ENCODE data around the gene AGAP1.
"Not testable (repeated sequence)": the region's sequence is repeated elsewhere in the genome, so short reads cannot be mapped to it uniquely, and the experiment has no call there.

The AGAP1 gene

GRCh38 chr2:235737840-235738239 is 244.0 kb downstream of the AGAP1 start:
- no peak for DNase-seq (ENCODE audit: low spot score)

GRCh38 chr2:235739704-235740415 is 246.0 kb downstream of the AGAP1 start:
- DNase-seq (ENCODE audit: low spot score) = no peak

DNA sequence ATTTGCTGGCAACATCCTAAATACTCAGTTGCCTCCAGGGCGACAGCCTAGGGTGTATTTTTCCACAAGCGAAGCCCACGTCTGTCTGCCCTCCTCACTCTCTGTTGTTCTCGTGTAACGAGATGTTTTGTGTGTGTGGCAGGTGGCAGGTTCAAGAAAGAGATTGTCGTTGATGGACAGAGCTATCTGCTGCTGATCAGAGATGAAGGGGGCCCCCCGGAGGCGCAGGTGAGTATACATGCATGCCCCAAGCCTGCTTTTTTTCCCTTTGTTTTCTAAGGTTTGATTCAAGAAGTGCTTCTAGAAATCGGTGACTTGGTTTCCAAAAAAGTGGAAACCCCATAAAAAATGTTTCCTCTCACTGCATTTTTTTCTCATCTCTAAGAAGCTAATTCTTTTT is 247.0 kb downstream of the AGAP1 start:
- DNase-seq (ENCODE audit: low spot score) = peak; percentile 47

DNA sequence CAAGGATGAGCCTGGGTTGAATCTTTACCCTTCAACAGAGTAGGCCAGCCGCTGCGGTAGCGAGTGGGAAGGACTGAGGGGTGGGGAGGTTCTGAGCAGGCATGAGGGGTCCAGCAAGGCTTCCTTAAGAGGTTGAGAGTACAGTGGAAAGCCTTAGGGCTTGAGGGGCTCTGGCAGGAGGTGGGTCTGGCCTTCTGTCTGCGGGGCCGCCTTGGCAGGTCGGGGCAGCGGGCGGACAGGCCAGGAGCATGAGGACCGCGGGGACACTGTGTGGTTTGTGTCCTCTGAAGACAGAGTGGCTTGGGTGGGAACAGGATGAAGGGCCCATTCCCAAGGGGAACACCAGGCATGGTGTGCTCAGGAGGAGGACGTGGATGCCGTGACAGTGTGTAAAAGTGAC is 250.3 kb downstream of the AGAP1 start:
- DNase-seq (ENCODE audit: low spot score) = no peak

DNA sequence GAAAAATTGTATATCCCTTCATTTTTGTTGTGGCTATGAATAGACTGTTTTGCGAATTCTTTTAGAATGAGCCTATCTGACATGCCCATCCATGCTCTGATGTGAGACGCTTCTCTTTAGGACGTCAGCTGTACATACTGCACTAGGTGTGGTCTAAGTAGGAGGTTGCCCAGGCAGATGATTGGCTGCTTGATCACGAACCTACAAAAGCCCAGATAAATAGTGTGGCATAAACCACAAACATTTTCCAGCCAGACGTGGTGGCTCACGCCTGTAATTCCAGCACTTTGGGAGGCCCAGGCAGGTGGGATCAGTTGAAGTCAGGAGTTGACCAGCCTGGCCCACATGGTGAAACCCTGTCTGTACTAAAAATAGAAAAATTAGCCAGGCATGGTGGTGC is 251.8 kb downstream of the AGAP1 start:
- DNase-seq (ENCODE audit: low spot score) = no peak

DNA sequence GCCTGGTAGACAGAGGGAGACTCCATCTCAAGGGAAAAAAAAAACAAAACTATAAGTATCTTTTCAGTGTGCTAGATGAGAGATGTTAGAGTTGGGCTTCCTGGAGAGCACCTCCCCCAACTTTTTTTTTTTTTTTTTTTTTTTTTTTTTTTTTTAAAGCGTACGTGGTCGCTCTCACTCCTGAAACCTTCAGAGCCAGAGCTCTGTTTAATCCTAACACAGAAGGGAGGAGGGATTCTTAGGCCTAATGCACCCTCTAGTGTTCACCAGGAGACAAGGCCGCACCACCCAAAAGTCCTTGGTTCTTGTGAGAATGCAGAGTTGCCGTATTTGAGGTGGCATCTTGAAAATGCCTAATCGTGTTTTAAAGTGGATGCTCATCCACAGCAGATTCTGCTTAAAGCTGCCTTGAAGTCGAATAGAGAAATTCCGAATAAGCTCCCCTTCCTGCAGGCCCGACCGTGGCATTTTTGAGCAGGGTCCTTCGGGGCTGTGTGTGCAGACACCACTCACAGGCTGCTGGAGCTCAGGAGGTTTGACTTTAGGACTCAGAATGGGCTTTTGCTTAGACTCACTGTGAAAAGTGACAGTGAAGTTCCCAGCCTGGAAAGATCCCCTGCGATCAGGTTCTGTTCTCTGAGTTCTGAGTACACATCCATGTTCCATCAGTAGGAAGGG is 252.6 kb downstream of the AGAP1 start:
- DNase-seq (ENCODE audit: low spot score) = peak; percentile 75

DNA sequence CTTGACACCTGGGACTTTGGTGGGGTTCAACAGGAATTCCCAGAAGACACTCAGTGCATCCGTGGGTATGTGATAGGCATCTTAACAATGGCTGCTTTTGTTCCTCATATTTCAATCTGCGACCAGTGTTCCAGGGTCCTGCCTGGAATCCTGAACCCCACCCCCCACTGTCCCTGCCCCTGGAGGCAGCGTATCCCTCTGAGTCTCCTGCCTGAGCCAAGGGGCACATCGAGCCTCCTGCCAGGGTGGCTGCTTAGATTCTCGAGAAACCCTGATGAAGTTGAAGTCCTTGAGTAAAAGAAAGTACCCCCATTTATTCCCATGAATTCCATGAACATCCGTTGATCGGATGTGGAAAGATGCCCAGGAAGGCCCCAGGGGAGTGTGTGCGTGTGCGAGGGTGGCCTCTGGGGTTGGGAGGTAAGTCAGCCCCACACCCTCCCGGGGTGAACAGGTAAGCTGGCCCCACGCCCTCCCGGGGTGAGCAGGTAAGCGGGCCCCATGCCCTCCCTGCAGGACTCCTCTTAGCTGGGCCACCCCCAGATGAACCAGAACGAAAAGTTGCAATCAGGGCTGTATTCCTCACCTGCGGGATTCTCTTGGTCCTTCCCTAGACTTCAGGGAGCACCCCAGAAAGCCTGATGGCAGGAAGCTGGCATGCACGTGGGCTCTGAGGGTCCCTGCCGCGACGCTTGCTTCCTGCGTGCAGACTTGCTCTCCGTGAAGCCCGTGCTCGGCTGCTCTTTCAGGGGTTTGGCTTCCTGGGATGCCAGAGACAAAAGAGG is 253.3 kb downstream of the AGAP1 start:
- no peak for DNase-seq (ENCODE audit: low spot score)

DNA sequence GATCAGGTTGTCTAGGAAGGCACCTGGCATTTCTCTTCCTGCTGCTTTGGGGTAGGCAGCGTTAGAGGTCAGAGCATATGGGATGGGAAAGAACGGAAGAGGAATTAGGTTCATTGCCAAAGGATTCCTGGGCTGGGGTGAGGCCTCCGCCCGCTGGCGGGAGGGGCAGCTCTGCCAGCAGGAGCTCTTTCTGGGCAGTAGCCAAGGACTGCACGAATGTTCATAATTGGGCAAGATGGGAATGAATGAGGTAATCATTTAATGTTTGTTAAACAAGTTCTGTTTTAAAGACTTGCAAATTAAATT is 253.9 kb downstream of the AGAP1 start:
- DNase-seq (ENCODE audit: low spot score) = no peak

DNA sequence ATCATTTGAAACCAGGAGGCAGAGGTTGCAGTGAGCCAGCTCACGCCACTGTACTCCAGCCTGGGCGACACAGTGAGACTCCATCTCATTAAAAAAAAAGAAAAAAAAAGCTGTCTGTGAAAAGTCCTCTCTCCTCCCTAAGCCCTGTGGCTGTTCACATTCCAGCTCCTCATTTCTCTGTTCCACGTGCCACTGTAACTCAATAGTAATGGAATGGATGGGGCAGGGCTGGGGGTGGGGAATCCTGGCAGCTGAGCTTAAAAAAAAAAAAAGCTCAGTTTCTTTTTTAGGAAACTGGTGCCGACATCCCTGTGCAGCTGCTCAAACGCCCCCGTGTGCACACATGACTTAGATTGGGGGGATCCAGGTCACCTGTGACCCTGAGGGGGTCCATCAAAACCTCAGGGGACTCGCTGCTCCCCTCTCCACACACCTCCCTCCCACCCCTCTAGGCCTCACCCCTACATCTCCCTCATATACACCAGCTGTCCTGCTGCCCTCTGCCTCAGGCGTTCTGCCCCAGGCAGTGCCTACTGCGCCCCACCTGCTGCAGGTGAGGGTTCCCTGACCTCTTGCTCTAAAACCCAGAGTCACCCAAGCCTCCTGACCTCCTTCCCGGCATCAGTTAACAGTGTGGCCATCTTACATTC is 255.4 kb downstream of the AGAP1 start:
- DNase-seq (ENCODE audit: low spot score) = no peak

DNA sequence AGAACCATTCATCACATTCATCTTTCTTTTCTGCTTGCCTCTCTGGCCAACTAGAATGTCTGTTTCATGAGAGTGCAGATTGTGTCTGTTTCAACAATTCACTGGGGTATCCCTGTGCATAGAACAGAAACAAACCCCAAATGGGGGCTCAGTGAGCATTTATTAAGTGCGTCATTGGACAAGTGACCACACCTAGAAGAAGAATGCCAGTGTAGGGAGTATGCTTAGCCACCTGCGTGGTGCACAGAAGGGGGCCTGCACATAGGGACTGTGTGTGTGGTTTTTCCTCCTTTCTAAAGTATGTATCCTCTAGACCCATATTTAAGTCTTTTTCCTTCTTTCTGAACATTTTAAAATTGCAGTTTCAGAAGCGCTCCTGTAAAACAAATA is 255.9 kb downstream of the AGAP1 start:
- no peak for DNase-seq (ENCODE audit: low spot score)

- no peak for DNase-seq (ENCODE audit: low spot score)
Measured at GRCh38 chr2:235752846-235753245, 259.0 kb downstream of the AGAP1 start.

DNA sequence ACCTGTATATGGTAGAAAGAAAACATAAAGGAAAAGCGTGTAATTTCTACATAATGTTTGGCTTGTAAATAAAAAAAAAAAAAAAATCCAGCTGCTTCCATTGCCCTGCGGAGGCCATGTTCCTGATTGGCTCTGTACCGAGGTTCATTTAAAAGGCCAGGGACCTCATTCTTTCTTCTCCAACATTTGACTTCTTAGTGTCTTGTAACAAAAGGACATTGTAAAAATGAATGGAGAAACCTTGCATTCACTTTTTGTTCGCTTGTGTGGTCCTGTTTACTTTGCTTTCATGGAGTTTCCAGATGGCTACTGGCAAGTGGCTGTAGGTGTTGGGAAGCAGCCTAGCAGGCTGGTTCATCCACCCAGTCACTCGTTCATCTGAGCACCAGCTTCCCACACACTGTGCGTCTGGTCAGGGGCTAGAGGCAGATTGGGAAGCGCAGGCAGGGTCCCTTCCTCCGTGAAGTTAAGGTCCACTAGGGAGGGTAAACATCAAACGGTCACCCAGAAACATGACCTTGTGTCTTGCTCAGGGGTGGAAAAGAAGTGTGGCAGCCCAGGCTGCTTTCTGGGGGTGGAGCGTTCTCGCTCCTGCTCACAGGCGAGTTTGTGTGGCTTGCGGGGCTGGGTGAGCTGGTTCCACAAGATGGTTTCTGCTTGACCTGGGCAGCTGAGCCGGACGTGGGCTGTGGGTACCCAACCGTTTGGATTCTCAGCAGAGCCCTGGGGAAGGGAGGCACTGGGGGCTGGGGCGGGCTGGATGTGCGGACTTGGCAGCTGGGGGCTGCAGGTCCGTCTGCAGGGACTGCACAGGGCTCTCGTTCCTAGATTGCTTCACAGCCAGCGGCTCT is 260.7 kb downstream of the AGAP1 start:
- DNase-seq (ENCODE audit: low spot score) = no peak

GRCh38 chr2:235756491-235756890 is 262.6 kb downstream of the AGAP1 start:
- no peak for DNase-seq (ENCODE audit: low spot score)

DNA sequence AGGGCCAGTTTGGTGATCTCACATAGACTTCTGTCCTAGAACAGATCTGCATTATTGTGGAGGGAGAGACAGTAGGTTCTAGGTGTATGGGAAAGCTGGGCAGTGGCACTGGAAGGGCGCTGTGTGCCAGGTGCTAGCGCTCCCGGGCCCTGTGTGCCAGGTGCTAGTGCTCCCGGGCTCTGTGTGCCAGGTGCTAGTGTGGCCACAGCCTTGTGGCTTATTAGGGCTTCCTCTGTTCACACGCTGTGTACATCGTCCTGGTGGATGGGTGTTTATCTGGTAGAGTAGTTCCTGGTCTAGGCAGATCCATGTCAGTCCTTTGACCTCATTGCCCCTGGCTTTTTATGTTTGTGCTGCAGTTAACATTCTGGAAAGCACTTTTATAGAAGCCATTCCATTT is 263.4 kb downstream of the AGAP1 start:
- DNase-seq (ENCODE audit: low spot score) = no peak

DNA sequence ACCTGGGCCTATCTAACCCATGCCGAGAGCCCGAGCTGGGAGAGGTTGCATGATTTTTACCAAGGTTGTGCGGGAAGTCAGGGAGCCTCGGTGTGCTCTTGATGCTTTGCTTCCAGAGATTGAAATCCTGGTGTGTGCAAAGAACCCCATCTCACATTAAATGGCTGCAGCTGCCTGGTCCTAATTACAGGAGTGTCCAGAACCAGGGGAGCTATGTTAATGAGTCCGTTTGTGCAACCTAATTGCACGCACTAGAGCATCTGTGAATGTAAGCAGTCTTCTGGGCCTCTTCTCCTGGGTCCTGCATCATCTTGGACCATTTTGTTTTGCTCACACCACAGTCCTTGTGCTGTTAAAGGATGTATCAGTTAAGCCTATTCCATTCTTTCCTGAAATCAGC is 263.8 kb downstream of the AGAP1 start:
- no peak for DNase-seq (ENCODE audit: low spot score)

GRCh38 chr2:235762832-235763598 is 269.2 kb downstream of the AGAP1 start:
- DNase-seq (ENCODE audit: low spot score) = no peak

DNA sequence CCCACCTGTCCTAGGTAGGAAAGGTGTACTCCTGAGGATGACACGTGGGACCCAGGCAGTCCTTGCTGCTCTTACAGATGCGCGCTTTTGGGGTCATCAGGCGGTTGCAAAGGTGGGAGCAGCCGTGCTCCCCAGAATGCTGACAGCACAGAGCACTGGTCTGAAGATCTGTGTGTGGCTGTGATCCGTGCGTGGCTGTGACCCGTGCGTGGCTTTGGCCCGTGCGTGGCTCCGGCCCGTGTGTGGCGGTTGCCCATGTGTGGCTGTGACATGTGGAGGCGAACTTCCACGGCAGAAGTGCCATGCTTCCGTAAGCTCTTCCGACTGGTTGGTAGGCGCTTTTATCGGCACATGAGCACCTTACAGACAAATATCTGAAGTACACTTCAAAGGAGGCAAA is 270.0 kb downstream of the AGAP1 start:
- DNase-seq (ENCODE audit: low spot score) = no peak

GRCh38 chr2:235764478-235764877 is 270.6 kb downstream of the AGAP1 start:
- DNase-seq (ENCODE audit: low spot score) = not testable (repeated sequence)

- DNase-seq (ENCODE audit: low spot score) = no peak
Measured at GRCh38 chr2:235765181-235765820, 271.5 kb downstream of the AGAP1 start.

- peak; percentile 76 for DNase-seq (ENCODE audit: low spot score)
Measured at GRCh38 chr2:235766278-235766677, 272.4 kb downstream of the AGAP1 start.

DNA sequence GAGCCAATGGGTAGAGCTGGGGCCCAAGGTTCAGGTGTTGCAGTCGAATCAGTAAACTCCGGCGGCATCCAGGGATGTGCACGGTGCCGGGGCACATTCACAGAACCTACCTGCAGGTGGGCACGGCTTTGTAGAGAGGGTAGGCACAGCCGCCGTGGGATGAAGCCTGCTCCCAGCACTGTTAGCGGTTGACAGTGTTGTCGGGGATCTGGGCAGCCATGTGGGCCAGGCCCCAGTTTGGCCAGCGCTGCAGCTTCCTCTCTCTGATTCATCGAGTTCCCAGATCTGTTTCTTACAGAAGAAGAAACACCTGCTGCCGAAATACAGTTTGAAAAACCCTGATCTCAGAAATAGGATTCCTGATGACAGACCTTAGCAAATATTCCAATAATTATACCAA is 274.8 kb downstream of the AGAP1 start:
- DNase-seq (ENCODE audit: low spot score) = no peak

Data from HuH-7.5 (cell line).